Hepatocyte (in vitro differentiated cells): ENCODE results near the gene GPRIN2.
"Not testable (repeated sequence)": the region's sequence is repeated elsewhere in the genome, so short reads cannot be mapped to it uniquely, and the experiment has no call there.

Experiments used
- CTCF ChIP-seq: fragments of 200-600 bp; sonication (generic); IDR thresholded peaks from 2 replicates; pipeline ENCODE4 v1.5.1; 2016; ENCODE audit warnings: antibody characterized with exemption, mild to moderate bottlenecking; ENCODE audit not compliant: poor library complexity
- EZH2 ChIP-seq: fragments of 200-600 bp; sonication (generic); IDR thresholded peaks from 2 replicates; pipeline ENCODE4 v1.6.1; 2016; ENCODE audit warnings: antibody characterized with exemption, mild to moderate bottlenecking, borderline replicate concordance

- TF ChIP-seq CTCF, EZH2: not testable (repeated sequence)
These were observed 16.9 kb upstream of the GPRIN2 start for GRCh38 chr10:46573314-46573713.
